Lung microvascular endothelial cell (primary cell): ENCODE results near the gene CCR5. TPM values are rescaled to one million over a fixed set of nuclear protein-coding genes. Genes with fewer than 3 reads are reported as not detected.
"Not testable (repeated sequence)": the region's sequence is repeated elsewhere in the genome, so short reads cannot be mapped to it uniquely, and the experiment has no call there.

Experiments used
- DNase-seq, 2 donors: peaks; one replicate each; pipeline versions ENCODE4 v3.0.0 to v3.0.0-alpha.2; 2010; ENCODE audit warnings: low read depth in 2 of 2
- total RNA-seq: library from RNA; depleted of rRNA; stranded (reverse); fragments of >200 nt; gene quantifications from 2 replicates; pipeline ENCODE4 v1.2.1, GENCODE V29; 2014

The CCR5 gene
- not detected in 2 replicates for total RNA-seq

DNA sequence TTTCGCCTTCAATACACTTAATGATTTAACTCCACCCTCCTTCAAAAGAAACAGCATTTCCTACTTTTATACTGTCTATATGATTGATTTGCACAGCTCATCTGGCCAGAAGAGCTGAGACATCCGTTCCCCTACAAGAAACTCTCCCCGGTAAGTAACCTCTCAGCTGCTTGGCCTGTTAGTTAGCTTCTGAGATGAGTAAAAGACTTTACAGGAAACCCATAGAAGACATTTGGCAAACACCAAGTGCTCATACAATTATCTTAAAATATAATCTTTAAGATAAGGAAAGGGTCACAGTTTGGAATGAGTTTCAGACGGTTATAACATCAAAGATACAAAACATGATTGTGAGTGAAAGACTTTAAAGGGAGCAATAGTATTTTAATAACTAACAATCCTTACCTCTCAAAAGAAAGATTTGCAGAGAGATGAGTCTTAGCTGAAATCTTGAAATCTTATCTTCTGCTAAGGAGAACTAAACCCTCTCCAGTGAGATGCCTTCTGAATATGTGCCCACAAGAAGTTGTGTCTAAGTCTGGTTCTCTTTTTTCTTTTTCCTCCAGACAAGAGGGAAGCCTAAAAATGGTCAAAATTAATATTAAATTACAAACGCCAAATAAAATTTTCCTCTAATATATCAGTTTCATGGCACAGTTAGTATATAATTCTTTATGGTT, at the start of gene CCR5:
CCR5 (plus strand) TSS at position 108 of the 680 bp plus-strand sequence. CDS start 1,957 bp downstream, outside the sequence.
- peak in 1 of 2 donors; percentile 63 for DNase-seq

- no peak for DNase-seq
These were observed 49.2 kb upstream of the CCR5 start for GRCh38 chr3:46321461-46322104.

DNA sequence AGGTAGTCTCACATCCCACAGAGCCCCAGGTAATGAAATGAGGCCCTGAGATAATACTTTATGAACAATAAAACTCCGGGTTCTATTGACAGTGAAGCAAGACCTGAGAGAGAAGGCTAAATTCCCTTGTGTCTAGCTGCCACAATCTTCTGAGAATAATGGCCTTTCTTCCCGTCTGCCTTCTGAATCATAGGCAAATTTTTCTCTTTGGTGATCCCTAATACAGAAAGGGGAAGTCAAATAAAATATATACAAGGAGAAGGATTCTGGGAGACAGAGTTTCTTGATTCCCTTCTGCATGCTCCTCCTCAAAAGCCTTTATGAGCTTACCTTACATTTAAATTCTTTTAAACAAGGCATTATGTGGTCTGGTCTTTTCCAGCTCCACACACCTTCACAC, 46.7 kb upstream of the CCR5 start:
- no peak for DNase-seq

DNA sequence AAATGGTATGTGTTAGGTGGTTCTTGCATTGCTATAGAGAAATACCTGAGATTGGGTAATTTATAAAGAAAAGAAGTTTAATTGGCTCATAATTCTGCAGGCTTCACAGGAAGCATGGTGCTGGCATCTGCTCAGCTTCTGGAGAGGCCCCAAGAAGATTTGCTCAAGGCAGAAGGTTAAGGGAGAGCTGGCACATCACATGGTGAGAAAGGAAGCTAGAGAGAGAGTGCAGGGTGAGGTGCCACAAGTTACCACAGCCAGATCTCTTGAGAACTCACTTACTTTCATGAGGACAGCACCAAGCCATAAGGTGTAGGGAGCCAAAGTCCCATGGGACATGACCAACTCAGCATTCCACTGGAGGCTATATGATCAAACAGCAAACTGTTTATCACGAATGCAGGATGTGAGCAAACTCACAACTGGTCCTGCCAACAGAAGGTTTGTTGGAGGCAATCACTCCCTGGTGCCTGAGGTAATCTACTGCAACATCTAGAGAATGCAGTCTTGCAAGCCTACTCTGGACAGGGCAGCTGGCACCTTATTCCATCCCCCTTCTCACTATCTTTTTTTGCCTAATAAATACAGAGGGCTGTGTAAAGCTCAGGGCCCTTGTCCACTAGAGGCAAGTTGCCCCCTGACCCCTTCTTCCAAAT, 45.0 kb upstream of the CCR5 start:
- DNase-seq = no peak

- not testable (repeated sequence) for DNase-seq
These were observed 40.1 kb upstream of the CCR5 start for GRCh38 chr3:46330676-46331075.

- DNase-seq = no peak
These were observed 35.8 kb upstream of the CCR5 start for GRCh38 chr3:46334741-46335478.

DNA sequence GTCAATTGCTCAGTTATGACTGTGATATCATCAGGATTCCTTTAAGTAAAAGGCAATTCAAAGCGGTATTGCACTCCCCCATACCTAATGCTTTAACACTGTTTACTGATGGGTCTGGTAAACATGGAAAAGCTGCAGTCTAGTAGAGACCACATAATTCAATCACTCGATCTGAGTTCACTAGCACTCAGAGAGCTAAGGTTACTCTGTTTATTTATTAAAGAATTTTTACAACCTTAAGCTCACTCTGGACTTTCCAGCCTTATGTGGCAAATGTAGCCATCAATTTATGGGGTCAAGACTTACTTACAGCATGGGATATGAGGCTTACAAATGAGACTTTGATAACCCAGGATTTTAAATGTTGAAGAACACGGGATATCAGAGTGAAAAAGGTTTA, 35.2 kb upstream of the CCR5 start:
- DNase-seq = no peak

DNA sequence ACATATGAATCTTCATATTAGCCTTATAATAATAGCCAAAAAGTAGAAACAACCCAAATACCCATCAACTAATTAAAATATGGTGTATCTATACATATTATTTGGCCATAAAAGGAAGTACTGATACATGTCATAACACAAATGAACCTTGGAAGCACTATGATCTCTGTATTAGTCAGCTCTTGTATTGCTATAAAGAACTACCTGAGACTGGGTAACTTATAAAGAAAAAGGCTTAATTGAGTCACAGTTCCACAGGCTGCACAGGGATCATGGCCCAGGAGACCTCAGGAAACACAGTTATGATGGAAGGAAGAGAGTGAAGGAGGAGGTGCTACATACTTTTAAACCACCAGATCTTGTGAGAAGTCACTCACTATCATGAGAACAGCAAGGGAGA, 32.8 kb upstream of the CCR5 start:
- no peak for DNase-seq

DNA sequence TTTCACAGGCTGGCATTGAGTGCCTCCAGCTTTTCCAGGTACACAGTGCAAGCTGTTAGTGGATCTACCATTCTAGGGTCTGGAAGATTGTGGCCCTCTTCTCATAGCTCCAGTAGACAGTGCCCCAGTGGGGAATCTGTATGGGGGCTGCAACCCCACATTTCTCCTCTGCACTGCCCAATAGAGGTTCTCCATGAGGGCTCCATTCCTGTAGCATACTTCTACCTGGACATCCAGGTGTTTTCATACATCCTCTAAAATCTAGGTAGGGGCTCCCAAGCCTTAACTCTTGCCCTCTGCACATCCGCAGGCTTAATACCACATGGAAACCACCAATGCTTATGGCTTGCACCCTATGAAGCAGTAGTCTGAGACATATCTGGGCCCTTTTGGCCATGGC, 31.9 kb upstream of the CCR5 start:
- DNase-seq = no peak

- no peak for DNase-seq
These were observed 26.3 kb upstream of the CCR5 start for GRCh38 chr3:46344476-46344875.

DNA sequence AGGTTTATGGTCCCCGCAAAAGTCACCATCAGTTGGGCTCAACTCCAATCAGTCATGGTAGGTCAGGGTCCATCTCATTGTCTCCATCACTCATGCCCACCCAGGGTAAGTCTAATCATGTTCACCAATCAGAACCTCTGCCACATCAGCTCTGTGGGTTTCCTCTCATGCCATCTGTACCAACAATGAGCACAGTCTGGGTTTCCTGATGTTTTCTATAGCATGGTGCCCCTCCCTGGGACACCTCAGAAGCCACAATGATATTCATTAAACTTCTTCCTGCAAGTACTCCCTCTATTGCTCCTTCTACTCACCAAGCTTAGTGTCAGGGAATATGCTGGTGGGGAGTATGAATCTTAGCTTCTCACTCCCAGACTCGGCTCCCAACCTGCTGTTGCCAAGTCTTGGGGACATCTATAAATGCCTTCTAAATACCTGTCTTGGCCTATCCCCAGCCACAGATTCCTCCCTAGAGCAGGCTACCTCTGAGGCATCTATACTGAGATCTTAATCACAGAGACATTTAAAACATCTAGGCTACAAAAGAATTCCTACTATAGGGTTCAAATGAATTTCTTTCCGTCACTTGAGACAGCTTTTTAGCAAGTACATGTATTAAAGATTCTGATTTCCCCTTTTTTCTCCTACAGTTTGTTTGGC, 21.8 kb upstream of the CCR5 start:
- no peak for DNase-seq

DNA sequence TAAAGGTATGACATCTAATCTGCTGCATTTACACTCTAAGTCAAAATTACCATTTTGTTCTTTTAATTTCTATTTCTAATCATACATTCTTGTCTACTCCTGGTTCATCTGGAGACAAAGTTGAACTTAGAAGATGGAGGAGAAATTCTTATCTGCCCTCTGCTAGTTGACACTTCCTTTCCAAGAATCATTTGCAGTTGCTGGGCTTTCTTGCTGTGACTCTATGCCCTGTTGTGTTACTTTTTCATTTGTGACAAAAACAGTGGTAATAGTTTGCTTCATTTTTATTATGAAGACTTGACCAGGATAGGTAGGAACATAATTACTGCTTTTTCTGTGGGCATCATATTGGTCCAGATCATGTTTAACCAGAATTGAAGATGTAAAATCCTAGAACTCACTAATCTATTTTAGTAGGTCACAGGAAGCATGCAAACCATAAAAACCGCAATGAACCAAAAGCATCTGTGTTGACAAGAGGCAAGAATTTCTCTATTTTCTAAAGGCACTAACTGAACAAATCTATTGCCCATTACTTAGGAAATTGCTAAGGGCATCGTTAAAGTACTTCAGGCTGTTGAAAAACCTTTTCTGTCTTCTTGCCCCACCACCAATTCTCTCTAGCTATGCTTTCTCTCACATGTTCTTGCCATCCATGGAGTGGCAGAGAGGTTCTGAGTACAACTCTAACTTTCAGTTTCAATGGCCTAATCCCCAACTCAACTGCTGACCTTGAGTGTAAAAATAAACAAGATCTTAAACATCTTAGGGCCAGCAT, 21.1 kb upstream of the CCR5 start:
- DNase-seq = no peak

- DNase-seq = no peak
These were observed 20.5 kb upstream of the CCR5 start for GRCh38 chr3:46350262-46350565.

DNA sequence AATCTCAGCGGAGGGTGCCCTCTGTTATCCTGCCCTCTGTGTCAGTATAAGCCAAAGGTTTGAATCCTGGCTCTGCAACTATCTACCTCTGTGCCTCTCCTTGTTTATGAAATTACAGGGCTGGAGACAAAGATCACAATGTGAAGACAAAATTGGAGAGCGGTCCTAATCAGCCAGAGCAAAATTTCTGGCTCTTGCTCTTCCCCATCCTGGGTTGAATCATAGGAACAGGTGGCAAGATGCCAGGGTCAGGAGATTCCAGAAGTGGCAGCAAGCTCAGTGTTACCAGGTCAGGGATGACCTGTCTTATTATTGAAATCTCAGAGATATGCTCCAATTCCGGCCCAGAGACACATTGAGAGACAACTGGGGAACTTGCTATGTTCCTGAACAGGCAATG, 19.1 kb upstream of the CCR5 start:
- DNase-seq = peak in 1 of 2 donors; percentile 1

DNA sequence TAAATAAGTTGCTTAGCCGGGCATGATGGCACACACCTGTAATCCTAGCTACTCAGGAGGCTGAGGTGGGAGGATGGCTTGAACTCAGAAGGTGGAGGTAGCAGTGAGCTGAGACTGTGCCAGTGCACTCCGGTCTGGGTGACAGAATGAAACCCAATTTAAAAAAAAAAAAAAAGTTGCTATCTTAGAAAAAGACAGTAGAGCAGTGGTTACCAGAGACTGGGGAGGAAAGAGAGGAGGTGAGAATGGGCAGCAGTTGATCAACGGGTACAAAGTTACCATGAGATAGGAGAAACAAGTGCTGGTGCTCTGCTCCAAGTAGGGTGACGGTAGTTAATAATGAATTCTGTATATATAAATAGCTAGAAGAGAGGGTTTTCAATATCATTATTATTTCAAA, 17.7 kb upstream of the CCR5 start:
- no peak for DNase-seq

DNA sequence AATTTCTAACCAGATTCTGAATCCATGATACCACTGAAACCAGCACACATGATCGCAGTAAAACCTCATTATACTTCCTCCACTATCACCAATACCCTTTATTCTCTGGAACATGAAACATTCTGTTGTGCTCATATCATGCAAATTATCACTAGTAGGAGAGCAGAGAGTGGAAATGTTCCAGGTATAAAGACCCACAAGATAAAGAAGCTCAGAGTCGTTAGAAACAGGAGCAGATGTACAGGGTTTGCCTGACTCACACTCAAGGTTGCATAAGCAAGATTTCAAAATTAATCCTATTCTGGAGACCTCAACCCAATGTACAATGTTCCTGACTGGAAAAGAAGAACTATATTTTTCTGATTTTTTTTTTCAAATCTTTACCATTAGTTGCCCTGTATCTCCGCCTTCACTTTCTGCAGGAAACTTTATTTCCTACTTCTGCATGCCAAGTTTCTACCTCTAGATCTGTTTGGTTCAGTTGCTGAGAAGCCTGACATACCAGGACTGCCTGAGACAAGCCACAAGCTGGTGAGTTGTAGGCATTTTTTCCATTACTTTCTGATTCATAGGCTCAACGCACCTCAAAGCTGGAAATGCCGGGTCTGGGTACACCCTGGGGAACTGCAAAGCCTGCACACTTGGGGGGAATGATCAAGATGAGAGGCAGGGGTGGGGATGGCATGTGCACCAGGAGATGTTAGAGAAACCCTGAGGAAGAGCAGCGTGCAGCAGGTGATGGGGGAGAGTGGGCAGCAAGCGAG, 16.9 kb upstream of the CCR5 start, which contains the start of gene CCR2:
CCR2 (plus strand) TSS at position 465 of the 764 bp plus-strand sequence. CDS start 3,417 bp downstream, outside the sequence.
- DNase-seq = no peak

DNA sequence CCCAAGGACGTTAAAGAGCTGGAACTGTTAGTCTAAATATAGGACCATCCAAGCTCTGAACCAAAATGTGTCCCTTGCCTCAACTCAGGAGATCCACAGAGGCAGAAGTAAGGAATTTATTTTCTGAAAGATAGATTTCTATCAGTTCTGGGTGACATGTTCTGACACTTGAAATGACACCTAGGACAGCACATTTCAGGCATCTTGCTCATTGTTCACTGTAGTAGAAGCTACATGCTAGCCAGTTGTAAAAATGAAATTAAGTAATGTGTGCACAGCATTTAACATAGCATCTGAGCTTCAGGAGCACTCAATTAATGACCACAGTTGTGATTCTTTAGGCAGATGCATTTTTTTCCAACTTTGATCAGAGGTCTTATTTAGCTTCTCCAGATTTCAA, 16.3 kb upstream of the CCR5 start:
- no peak for DNase-seq

- no peak for DNase-seq
These were observed 15.8 kb upstream of the CCR5 start for GRCh38 chr3:46354984-46355383.

- no peak for DNase-seq
These were observed 14.5 kb upstream of the CCR5 start for GRCh38 chr3:46356276-46356675.

GRCh38 chr3:46356909-46357308, 13.8 kb upstream of the CCR5 start:
- DNase-seq = no peak
